Astrocyte (in vitro differentiated cells and primary cell): ENCODE data around the gene STBD1. TPM values are rescaled to one million over a fixed set of nuclear protein-coding genes. Genes with fewer than 3 reads are reported as not detected.

Experiments used
- DNase-seq: peaks from one replicate; pipeline ENCODE4 v3.0.0-alpha.2; 2010; ENCODE audit warnings: low read depth
- FAIRE-seq: peaks from 2 replicates; lab custom pipeline; 2011; peaks lifted over from hg19 to GRCh38; lab: Jason Lieb, UNC
- H2AFZ ChIP-seq: 2 replicates; pipeline ENCODE4 v1.6.0; 2012; ENCODE audit warnings: low read depth, low read length, inconsistent platforms
- H3K27ac ChIP-seq: 2 replicates; pipeline ENCODE4 v1.5.1; 2011; ENCODE audit warnings: low read depth, low read length, inconsistent platforms
- H3K27me3 ChIP-seq: 2 replicates; pipeline ENCODE4 v1.6.0; 2011; ENCODE audit warnings: low read length, inconsistent platforms; ENCODE audit not compliant: insufficient read depth
- H3K36me3 ChIP-seq: 2 replicates; pipeline ENCODE4 v1.5.1; 2011; ENCODE audit warnings: low read length, inconsistent platforms; ENCODE audit not compliant: insufficient read depth
- H3K4me1 ChIP-seq: 2 replicates; pipeline ENCODE4 v1.5.1; 2011; ENCODE audit warnings: low read length, inconsistent platforms; ENCODE audit not compliant: insufficient read depth
- H3K4me2 ChIP-seq: 2 replicates; pipeline ENCODE4 v1.6.0; 2012; ENCODE audit warnings: low read length, inconsistent platforms
- H3K4me3 ChIP-seq: 2 replicates; pipeline ENCODE4 v1.5.1; 2011; ENCODE audit warnings: low read depth, mild to moderate bottlenecking, low read length, inconsistent platforms; ENCODE audit not compliant: insufficient read depth
- H3K79me2 ChIP-seq: 2 replicates; pipeline ENCODE4 v1.6.0; 2012; ENCODE audit warnings: mild to moderate bottlenecking, low read length, inconsistent platforms; ENCODE audit not compliant: insufficient read depth
- H3K9ac ChIP-seq: 2 replicates; pipeline ENCODE4 v1.6.0; 2012; ENCODE audit warnings: mild to moderate bottlenecking, low read length, inconsistent platforms
- H3K9me3 ChIP-seq: 2 replicates; pipeline ENCODE4 v1.5.1; 2012; ENCODE audit warnings: low read depth, mild to moderate bottlenecking, low read length, inconsistent platforms; ENCODE audit not compliant: insufficient read depth
- H4K20me1 ChIP-seq: 2 replicates; pipeline ENCODE4 v1.6.0; 2012; ENCODE audit warnings: low read length, inconsistent platforms; ENCODE audit not compliant: insufficient read depth
- H3K27ac Mint-ChIP-seq: one replicate; pipeline ENCODE4 v1.8.0; 2021; ENCODE audit warnings: mild to moderate bottlenecking, mixed read lengths; ENCODE audit not compliant: unreplicated experiment
- H3K27me3 Mint-ChIP-seq: one replicate; pipeline ENCODE4 v1.8.0; 2021; ENCODE audit warnings: low read depth, mixed read lengths; ENCODE audit not compliant: unreplicated experiment
- H3K36me3 Mint-ChIP-seq: one replicate; pipeline ENCODE4 v1.8.0; 2021; ENCODE audit warnings: low read depth, mixed read lengths; ENCODE audit not compliant: unreplicated experiment
- H3K4me1 Mint-ChIP-seq: one replicate; pipeline ENCODE4 v1.8.0; 2021; ENCODE audit warnings: low read depth, mixed read lengths; ENCODE audit not compliant: unreplicated experiment
- H3K4me3 Mint-ChIP-seq: one replicate; pipeline ENCODE4 v1.8.0; 2021; ENCODE audit warnings: mild to moderate bottlenecking, moderate library complexity, mixed read lengths; ENCODE audit not compliant: unreplicated experiment
- H3K9me3 Mint-ChIP-seq: one replicate; pipeline ENCODE4 v1.8.0; 2021; ENCODE audit warnings: mild to moderate bottlenecking, mixed read lengths; ENCODE audit not compliant: unreplicated experiment
- EZH2 ChIP-seq: IDR thresholded peaks from 2 replicates; pipeline ENCODE4 v1.6.1; 2012; ENCODE audit warnings: mild to moderate bottlenecking, low read length, inconsistent platforms; ENCODE audit not compliant: insufficient read depth
- total RNA-seq: library from RNA; stranded (reverse); gene quantifications from 2 replicates; pipeline ENCODE4 v1.2.1, GENCODE V29; 2021
- TF ChIP-seq, protein P1 (sequence below): IDR thresholded peaks from 2 replicates; pipeline ENCODE4 v1.5.1; 2011; ENCODE audit warnings: low read depth, mild to moderate bottlenecking, inconsistent platforms, low read length, moderate library complexity; ENCODE audit not compliant: insufficient read depth

STBD1 gene
- total RNA-seq, 1 donor from 2014 or later, result 7.2 TPM

GRCh38 chr4:76301775-76302162 is 4.8 kb upstream of the STBD1 start:
- Histone ChIP-seq H4K20me1 (no peaks in the 10 kb centered on the region), H3K79me2 (no peaks in the 10 kb centered on the region), H3K9me3 (peaks cover 5% of the 10 kb centered on the region), H3K4me2 (peak overlapping the region; percentile 27), H2AFZ (no peak overlapping the region), H3K9ac (no peak overlapping the region), H3K27ac (no peak overlapping the region), H3K4me1 (peaks cover 11% of the 10 kb centered on the region), H3K4me3 (no peak overlapping the region), H3K27me3 (no peaks in the 10 kb centered on the region), H3K36me3 (no peaks in the 10 kb centered on the region)
- no peak for FAIRE-seq
- H3K27me3 Mint-ChIP-seq, result no peaks in the 10 kb centered on the region
- peaks cover 22% of the 10 kb centered on the region for H3K4me1 Mint-ChIP-seq
- H3K36me3 Mint-ChIP-seq, result no peaks in the 10 kb centered on the region
- peak; percentile 1 for DNase-seq
- no peak overlapping the region for H3K4me3 Mint-ChIP-seq
- no peak for TF ChIP-seq EZH2
- TF ChIP-seq, protein P1, sequence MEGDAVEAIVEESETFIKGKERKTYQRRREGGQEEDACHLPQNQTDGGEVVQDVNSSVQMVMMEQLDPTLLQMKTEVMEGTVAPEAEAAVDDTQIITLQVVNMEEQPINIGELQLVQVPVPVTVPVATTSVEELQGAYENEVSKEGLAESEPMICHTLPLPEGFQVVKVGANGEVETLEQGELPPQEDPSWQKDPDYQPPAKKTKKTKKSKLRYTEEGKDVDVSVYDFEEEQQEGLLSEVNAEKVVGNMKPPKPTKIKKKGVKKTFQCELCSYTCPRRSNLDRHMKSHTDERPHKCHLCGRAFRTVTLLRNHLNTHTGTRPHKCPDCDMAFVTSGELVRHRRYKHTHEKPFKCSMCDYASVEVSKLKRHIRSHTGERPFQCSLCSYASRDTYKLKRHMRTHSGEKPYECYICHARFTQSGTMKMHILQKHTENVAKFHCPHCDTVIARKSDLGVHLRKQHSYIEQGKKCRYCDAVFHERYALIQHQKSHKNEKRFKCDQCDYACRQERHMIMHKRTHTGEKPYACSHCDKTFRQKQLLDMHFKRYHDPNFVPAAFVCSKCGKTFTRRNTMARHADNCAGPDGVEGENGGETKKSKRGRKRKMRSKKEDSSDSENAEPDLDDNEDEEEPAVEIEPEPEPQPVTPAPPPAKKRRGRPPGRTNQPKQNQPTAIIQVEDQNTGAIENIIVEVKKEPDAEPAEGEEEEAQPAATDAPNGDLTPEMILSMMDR, result no peak
- H3K27ac Mint-ChIP-seq, result peak overlapping the region; percentile 65
- peaks cover 7% of the 10 kb centered on the region for H3K9me3 Mint-ChIP-seq

- H3K27me3 Mint-ChIP-seq, result no peaks in the 10 kb centered on the region
- Histone ChIP-seq H3K4me3 (no peak overlapping the region), H3K79me2 (peaks cover 4% of the 10 kb centered on the region), H3K36me3 (no peaks in the 10 kb centered on the region), H4K20me1 (no peaks in the 10 kb centered on the region), H3K4me2 (no peak overlapping the region), H3K27ac (no peak overlapping the region), H3K4me1 (peaks cover 17% of the 10 kb centered on the region), H3K9ac (no peak overlapping the region), H3K9me3 (peaks cover 5% of the 10 kb centered on the region), H2AFZ (no peak overlapping the region), H3K27me3 (no peaks in the 10 kb centered on the region)
- peaks cover 3% of the 10 kb centered on the region for H3K9me3 Mint-ChIP-seq
- TF ChIP-seq, protein P1, result no peak
- no peak for TF ChIP-seq EZH2
- H3K4me3 Mint-ChIP-seq, result no peak overlapping the region
- no peaks in the 10 kb centered on the region for H3K36me3 Mint-ChIP-seq
- FAIRE-seq, result no peak
- H3K4me1 Mint-ChIP-seq, result peaks cover 25% of the 10 kb centered on the region
- no peak for DNase-seq
- H3K27ac Mint-ChIP-seq, result no peak overlapping the region
These were observed 3.6 kb upstream of the STBD1 start for GRCh38 chr4:76302826-76303438.

DNA sequence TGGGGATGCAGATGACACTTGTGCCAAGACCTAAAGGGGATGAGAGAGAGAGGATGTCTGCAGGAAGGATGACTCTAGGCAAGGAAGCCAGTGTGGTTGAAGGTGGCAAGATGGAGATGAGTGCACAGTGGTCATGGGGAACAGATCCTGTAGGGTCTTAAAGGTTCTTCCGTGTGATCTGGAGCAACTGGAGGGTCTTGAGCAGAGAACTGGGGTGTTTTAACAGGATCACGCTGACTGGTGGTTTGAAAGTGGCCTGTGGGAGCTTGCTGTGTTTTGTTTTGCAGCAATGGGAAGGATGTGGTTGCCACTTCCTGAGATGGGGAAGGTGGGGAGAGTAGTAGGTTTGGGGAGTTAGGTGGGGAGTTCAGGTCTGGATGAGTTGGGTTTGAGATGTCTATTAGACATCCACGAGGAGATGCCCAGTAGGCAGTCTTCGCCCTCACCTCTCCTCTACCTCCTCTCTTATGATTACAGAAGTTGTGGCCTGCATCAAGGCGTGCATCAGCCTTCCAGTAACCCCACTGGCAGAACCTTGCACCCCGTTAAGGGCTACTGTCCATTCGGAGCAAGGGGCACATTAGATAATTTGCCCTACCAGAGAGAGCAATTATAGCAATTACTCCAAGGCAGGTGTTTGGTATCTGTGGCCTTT is 1.4 kb upstream of the STBD1 start:
- TF ChIP-seq, protein P1, result no peak
- no peak for TF ChIP-seq EZH2
- peak overlapping the region; percentile 86 for H3K4me3 ChIP-seq
- no peaks in the 10 kb centered on the region for H4K20me1 ChIP-seq
- H3K27me3 Mint-ChIP-seq, result no peaks in the 10 kb centered on the region
- DNase-seq (no peak), FAIRE-seq (no peak)
- H3K27ac ChIP-seq, result no peak overlapping the region
- H3K9me3 Mint-ChIP-seq, result no peaks in the 10 kb centered on the region
- H3K27ac Mint-ChIP-seq, result peak overlapping the region; percentile 72
- peak overlapping the region; percentile 83 for H3K9ac ChIP-seq
- H3K4me2 ChIP-seq, result peak overlapping the region; percentile 95
- H3K4me1 ChIP-seq, result peaks cover 17% of the 10 kb centered on the region
- H3K36me3 Mint-ChIP-seq, result peaks cover 14% of the 10 kb centered on the region
- peak overlapping the region; percentile 95 for H2AFZ ChIP-seq
- H3K4me1 Mint-ChIP-seq, result peaks cover 32% of the 10 kb centered on the region
- no peaks in the 10 kb centered on the region for H3K27me3 ChIP-seq
- H3K9me3 ChIP-seq, result no peaks in the 10 kb centered on the region
- H3K4me3 Mint-ChIP-seq, result peak overlapping the region; percentile 92
- no peaks in the 10 kb centered on the region for H3K36me3 ChIP-seq
- peaks cover 4% of the 10 kb centered on the region for H3K79me2 ChIP-seq
